ENCODE results near the gene CASD1. TPM values are rescaled to one million over a fixed set of nuclear protein-coding genes. Genes with fewer than 3 reads are reported as not detected.

Gene CASD1
- total and polyA plus RNA-seq, 3 experiments from 2014 or later, result 15.5 to 19.7 (median 18.9) TPM

DNA sequence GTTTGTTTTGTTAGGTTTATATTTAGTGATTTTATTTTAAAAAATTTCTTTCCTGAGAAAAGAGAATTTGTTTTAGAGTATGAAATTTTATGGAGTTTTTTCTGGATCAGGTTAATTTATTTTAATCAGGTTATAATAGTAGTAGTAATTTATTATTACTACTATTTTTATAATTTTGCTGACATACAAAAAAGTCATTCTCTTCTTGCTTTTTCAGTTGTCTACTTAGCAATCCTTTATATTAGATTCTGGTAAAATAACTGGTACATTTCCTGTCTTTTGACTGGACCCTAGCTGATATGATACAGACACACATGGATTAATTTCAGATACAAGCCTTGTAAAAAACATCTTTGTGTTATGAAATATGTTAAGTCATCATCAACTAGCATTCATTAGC, 5.3 kb downstream of the CASD1 start:
- Mint-ChIP-seq H3K36me3 (peaks cover 0 to 28% (median 8%) of the 10 kb centered on the region in 3 donors), H3K9me3 (no peaks in the 10 kb centered on the region), H3K27me3 (no peaks in the 10 kb centered on the region), H3K4me3 (peak overlapping the region in 1 of 7 donors; percentile 50), H3K4me1 (peaks cover 54 to 66% (median 65%) of the 10 kb centered on the region in 3 donors), H3K27ac (peak overlapping the region in 2 of 8 donors; percentile 4 to 18)
- Histone ChIP-seq H3K27ac (ENCODE audit: low read depth, low read length) (no peak overlapping the region), H3K4me1 (ENCODE audit: insufficient read depth, low read length) (peaks cover 18% of the 10 kb centered on the region), H3K9me3 (ENCODE audit: low read length) (no peaks in the 10 kb centered on the region), H3K36me3 (ENCODE audit: insufficient read depth, low read length) (peaks cover 2% of the 10 kb centered on the region), H3K4me3 (ENCODE audit: low read length) (no peak overlapping the region), H3K27me3 (ENCODE audit: insufficient read depth, low read length, poor library complexity, severe bottlenecking) (no peaks in the 10 kb centered on the region)
- DNase-seq, result no peak
- POLR2A ChIA-PET, result no interaction called here
- CTCF ChIA-PET, result no interaction called here

GRCh38 chr7:94525923-94526322, 16.3 kb downstream of the CASD1 start:
- Histone ChIP-seq H3K4me1 (ENCODE audit: insufficient read depth, low read length) (no peaks in the 10 kb centered on the region), H3K27me3 (ENCODE audit: insufficient read depth, low read length, poor library complexity, severe bottlenecking) (no peaks in the 10 kb centered on the region), H3K36me3 (ENCODE audit: insufficient read depth, low read length) (peaks cover 4% of the 10 kb centered on the region), H3K9me3 (ENCODE audit: low read length) (no peaks in the 10 kb centered on the region), H3K4me3 (ENCODE audit: low read length) (no peak overlapping the region), H3K27ac (ENCODE audit: low read depth, low read length) (no peak overlapping the region)
- ChIA-PET POLR2A (no interaction called here), CTCF (no interaction called here)
- H3K27ac Mint-ChIP-seq, result no peak overlapping the region
- H3K4me3 Mint-ChIP-seq, result no peak overlapping the region
- H3K4me1 Mint-ChIP-seq, result peaks cover 0 to 5% (median 2%) of the 10 kb centered on the region in 3 donors
- no peaks in the 10 kb centered on the region for H3K27me3 Mint-ChIP-seq
- H3K36me3 Mint-ChIP-seq, result peaks cover 0 to 53% (median 12%) of the 10 kb centered on the region in 3 donors
- no peak for DNase-seq
- H3K9me3 Mint-ChIP-seq, result no peaks in the 10 kb centered on the region

- Mint-ChIP-seq H3K27me3 (no peaks in the 10 kb centered on the region), H3K4me3 (no peak overlapping the region), H3K9me3 (no peaks in the 10 kb centered on the region), H3K4me1 (peaks cover 0 to 5% (median 2%) of the 10 kb centered on the region in 3 donors), H3K27ac (no peak overlapping the region), H3K36me3 (peaks cover under 1 to 50% (median 12%) of the 10 kb centered on the region in 3 donors)
- Histone ChIP-seq H3K27ac (ENCODE audit: low read depth, low read length) (no peak overlapping the region), H3K4me3 (ENCODE audit: low read length) (no peak overlapping the region), H3K36me3 (ENCODE audit: insufficient read depth, low read length) (peaks cover 6% of the 10 kb centered on the region), H3K9me3 (ENCODE audit: low read length) (no peaks in the 10 kb centered on the region), H3K27me3 (ENCODE audit: insufficient read depth, low read length, poor library complexity, severe bottlenecking) (no peaks in the 10 kb centered on the region), H3K4me1 (ENCODE audit: insufficient read depth, low read length) (no peaks in the 10 kb centered on the region)
- ChIA-PET CTCF (no interaction called here), POLR2A (no interaction called here)
- no peak for DNase-seq
Measured at GRCh38 chr7:94529516-94529915, 19.9 kb downstream of the CASD1 start.

DNA sequence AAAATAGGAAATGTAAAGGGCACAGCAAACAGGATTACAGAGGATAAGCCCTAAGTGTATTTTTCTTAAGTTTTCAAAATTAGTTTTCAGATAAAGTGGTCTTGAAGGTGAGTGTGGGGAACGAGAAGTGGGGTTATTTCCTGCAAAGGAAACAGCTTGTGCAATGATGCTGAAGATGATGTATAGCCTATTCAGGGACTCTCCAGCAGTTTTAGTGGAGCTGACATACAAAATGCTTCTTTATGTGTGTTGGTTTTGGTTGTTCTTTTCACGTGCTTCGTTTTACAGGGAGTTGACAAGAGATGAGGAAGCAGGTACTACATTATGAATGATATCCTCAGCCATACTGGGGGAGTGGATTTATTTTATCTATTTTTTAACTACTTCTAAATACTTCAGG, 20.5 kb downstream of the CASD1 start:
- Histone ChIP-seq H3K27ac (ENCODE audit: low read depth, low read length) (no peak overlapping the region), H3K27me3 (ENCODE audit: insufficient read depth, low read length, poor library complexity, severe bottlenecking) (no peaks in the 10 kb centered on the region), H3K4me1 (ENCODE audit: insufficient read depth, low read length) (no peaks in the 10 kb centered on the region), H3K4me3 (ENCODE audit: low read length) (no peak overlapping the region), H3K36me3 (ENCODE audit: insufficient read depth, low read length) (peaks cover 11% of the 10 kb centered on the region), H3K9me3 (ENCODE audit: low read length) (no peaks in the 10 kb centered on the region)
- Mint-ChIP-seq H3K36me3 (peaks cover 6 to 54% (median 12%) of the 10 kb centered on the region in 3 donors), H3K27me3 (no peaks in the 10 kb centered on the region), H3K4me1 (peaks cover 0 to under 1% (median 0%) of the 10 kb centered on the region in 3 donors), H3K27ac (no peak overlapping the region), H3K9me3 (no peaks in the 10 kb centered on the region), H3K4me3 (no peak overlapping the region)
- POLR2A ChIA-PET, result no interaction called here
- CTCF ChIA-PET, result no interaction called here
- DNase-seq, result no peak

GRCh38 chr7:94532676-94533075, 23.1 kb downstream of the CASD1 start:
- Histone ChIP-seq H3K4me1 (ENCODE audit: insufficient read depth, low read length) (no peaks in the 10 kb centered on the region), H3K36me3 (ENCODE audit: insufficient read depth, low read length) (peaks cover 17% of the 10 kb centered on the region), H3K27ac (ENCODE audit: low read depth, low read length) (no peak overlapping the region), H3K27me3 (ENCODE audit: insufficient read depth, low read length, poor library complexity, severe bottlenecking) (no peaks in the 10 kb centered on the region), H3K4me3 (ENCODE audit: low read length) (no peak overlapping the region), H3K9me3 (ENCODE audit: low read length) (no peaks in the 10 kb centered on the region)
- no peaks in the 10 kb centered on the region for H3K27me3 Mint-ChIP-seq
- CTCF ChIA-PET, result no interaction called here
- no peak overlapping the region for H3K4me3 Mint-ChIP-seq
- peaks cover 13 to 62% (median 16%) of the 10 kb centered on the region in 3 donors for H3K36me3 Mint-ChIP-seq
- no peaks in the 10 kb centered on the region for H3K4me1 Mint-ChIP-seq
- DNase-seq, result no peak
- H3K9me3 Mint-ChIP-seq, result no peaks in the 10 kb centered on the region
- POLR2A ChIA-PET, result no interaction called here
- no peak overlapping the region for H3K27ac Mint-ChIP-seq

DNA sequence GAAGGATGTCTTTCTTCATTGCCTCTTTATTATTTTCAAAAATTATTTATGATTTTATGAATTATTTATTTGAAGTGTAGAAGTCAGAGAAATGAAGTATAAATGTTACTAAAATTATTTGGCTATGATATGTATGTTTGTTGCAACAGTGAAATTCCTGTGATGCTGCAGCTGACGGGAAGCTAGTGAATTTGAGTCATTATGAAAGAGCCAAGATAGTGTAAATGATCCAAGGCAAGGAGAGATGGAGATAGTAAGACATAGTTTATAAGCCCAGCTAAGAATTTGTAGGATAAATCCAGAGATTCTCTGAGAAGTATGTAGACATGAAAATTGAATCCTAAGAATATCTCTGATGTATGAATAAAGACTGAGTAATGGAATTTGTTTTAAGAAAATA, 30.8 kb downstream of the CASD1 start:
- CTCF ChIA-PET, result no interaction called here
- H3K9me3 Mint-ChIP-seq, result no peaks in the 10 kb centered on the region

DNA sequence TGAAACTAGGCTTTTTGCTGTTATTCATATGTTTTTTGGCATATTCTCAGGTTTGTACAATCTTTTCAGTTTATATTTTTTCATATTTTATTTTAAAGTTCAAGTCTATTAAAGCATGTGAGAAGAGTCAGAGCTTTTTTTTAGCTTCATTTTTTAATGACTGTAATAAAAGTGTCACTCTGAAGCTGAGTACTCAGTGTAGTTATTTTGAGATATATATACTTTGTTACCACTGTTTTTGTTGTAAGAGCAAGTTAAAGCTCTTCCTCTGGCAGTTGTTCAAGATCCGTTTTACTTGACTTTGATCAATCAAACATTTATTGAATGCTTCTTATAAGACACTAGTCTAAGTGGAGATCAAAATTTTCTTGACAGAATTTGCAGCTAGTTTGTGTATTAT, 37.5 kb downstream of the CASD1 start:
- Histone ChIP-seq H3K27me3 (ENCODE audit: insufficient read depth, low read length, poor library complexity, severe bottlenecking) (no peaks in the 10 kb centered on the region), H3K9me3 (ENCODE audit: low read length) (no peaks in the 10 kb centered on the region), H3K4me3 (ENCODE audit: low read length) (no peak overlapping the region), H3K27ac (ENCODE audit: low read depth, low read length) (no peak overlapping the region), H3K4me1 (ENCODE audit: insufficient read depth, low read length) (no peaks in the 10 kb centered on the region), H3K36me3 (ENCODE audit: insufficient read depth, low read length) (peaks cover 2% of the 10 kb centered on the region)
- peaks cover 0 to 1% (median 0%) of the 10 kb centered on the region in 3 donors for H3K4me1 Mint-ChIP-seq
- H3K27ac Mint-ChIP-seq, result no peak overlapping the region
- CTCF ChIA-PET, result no interaction called here
- H3K4me3 Mint-ChIP-seq, result no peak overlapping the region
- H3K36me3 Mint-ChIP-seq, result peaks cover 14 to 52% (median 18%) of the 10 kb centered on the region in 3 donors
- H3K27me3 Mint-ChIP-seq, result no peaks in the 10 kb centered on the region
- POLR2A ChIA-PET, result no interaction called here
- no peaks in the 10 kb centered on the region for H3K9me3 Mint-ChIP-seq
- DNase-seq, result no peak

More for the DNA sequence above, 30.8 kb downstream of the CASD1 start:
- Histone ChIP-seq H3K9me3 (ENCODE audit: low read length) (no peaks in the 10 kb centered on the region), H3K27me3 (ENCODE audit: insufficient read depth, low read length, poor library complexity, severe bottlenecking) (no peaks in the 10 kb centered on the region), H3K27ac (ENCODE audit: low read depth, low read length) (no peak overlapping the region), H3K4me1 (ENCODE audit: insufficient read depth, low read length) (no peaks in the 10 kb centered on the region), H3K36me3 (ENCODE audit: insufficient read depth, low read length) (peaks cover 2% of the 10 kb centered on the region), H3K4me3 (ENCODE audit: low read length) (no peak overlapping the region)
- Mint-ChIP-seq H3K27ac (peak overlapping the region in 1 of 8 donors; percentile 84), H3K27me3 (no peaks in the 10 kb centered on the region), H3K36me3 (peaks cover 15 to 60% (median 22%) of the 10 kb centered on the region in 3 donors), H3K4me1 (peaks cover 0 to 1% (median 0%) of the 10 kb centered on the region in 3 donors), H3K4me3 (no peak overlapping the region)
- POLR2A ChIA-PET, result no interaction called here
- no peak for DNase-seq

GRCh38 chr7:94556028-94556427, 46.4 kb downstream of the CASD1 start:
- Histone ChIP-seq H3K27ac (ENCODE audit: low read depth, low read length) (no peak overlapping the region), H3K27me3 (ENCODE audit: insufficient read depth, low read length, poor library complexity, severe bottlenecking) (no peaks in the 10 kb centered on the region), H3K36me3 (ENCODE audit: insufficient read depth, low read length) (peaks cover 8% of the 10 kb centered on the region), H3K9me3 (ENCODE audit: low read length) (no peaks in the 10 kb centered on the region), H3K4me3 (ENCODE audit: low read length) (no peak overlapping the region), H3K4me1 (ENCODE audit: insufficient read depth, low read length) (no peaks in the 10 kb centered on the region)
- Mint-ChIP-seq H3K4me1 (no peaks in the 10 kb centered on the region), H3K36me3 (peaks cover 4 to 62% (median 27%) of the 10 kb centered on the region in 3 donors), H3K4me3 (no peak overlapping the region), H3K9me3 (no peaks in the 10 kb centered on the region), H3K27me3 (no peaks in the 10 kb centered on the region), H3K27ac (no peak overlapping the region)
- no peak for DNase-seq
- ChIA-PET POLR2A (no interaction called here), CTCF (no interaction called here)

DNA sequence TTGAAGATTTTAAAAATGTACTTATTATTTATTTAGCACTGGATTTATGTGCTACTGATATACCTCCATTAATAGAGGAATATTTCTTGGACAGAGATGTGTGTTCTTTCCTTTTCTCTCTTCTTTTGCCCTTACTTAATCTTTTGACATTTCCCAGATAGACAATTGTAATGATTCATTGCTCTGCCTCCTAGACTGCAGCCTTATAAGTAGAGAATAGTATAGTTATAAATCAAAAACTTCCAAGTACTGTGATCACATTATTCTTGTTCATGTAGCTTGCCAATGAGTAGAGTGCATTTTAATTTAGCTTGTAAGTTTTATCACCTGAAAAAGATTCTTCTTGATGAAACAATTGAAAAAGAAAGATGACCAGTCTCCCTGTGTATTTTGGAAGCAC, 47.6 kb downstream of the CASD1 start:
- H3K4me1 Mint-ChIP-seq, result no peaks in the 10 kb centered on the region
- DNase-seq, result no peak
- no peaks in the 10 kb centered on the region for H3K9me3 Mint-ChIP-seq
- H3K36me3 Mint-ChIP-seq, result peaks cover 4 to 62% (median 27%) of the 10 kb centered on the region in 3 donors
- POLR2A ChIA-PET, result no interaction called here
- H3K27me3 ChIP-seq (ENCODE audit: insufficient read depth, low read length, poor library complexity, severe bottlenecking), result no peaks in the 10 kb centered on the region
- peaks cover 5% of the 10 kb centered on the region for H3K36me3 ChIP-seq (ENCODE audit: insufficient read depth, low read length)
- H3K27ac ChIP-seq (ENCODE audit: low read depth, low read length), result no peak overlapping the region
- no peak overlapping the region for H3K27ac Mint-ChIP-seq
- CTCF ChIA-PET, result no interaction called here
- H3K4me3 ChIP-seq (ENCODE audit: low read length), result no peak overlapping the region
- no peaks in the 10 kb centered on the region for H3K27me3 Mint-ChIP-seq
- no peaks in the 10 kb centered on the region for H3K4me1 ChIP-seq (ENCODE audit: insufficient read depth, low read length)
- no peaks in the 10 kb centered on the region for H3K9me3 ChIP-seq (ENCODE audit: low read length)
- H3K4me3 Mint-ChIP-seq, result no peak overlapping the region
